GM18867 (cell line): ENCODE data around the gene RPS6KA2.

ENCODE experiments used
- ATAC-seq: cut with Tn5 transposase; IDR thresholded peaks from one replicate; pipeline ENCODE4 v1.9.1; 2021; ENCODE audit warnings: mild to moderate bottlenecking, moderate library complexity; ENCODE audit not compliant: unreplicated experiment

RPS6KA2 gene

DNA sequence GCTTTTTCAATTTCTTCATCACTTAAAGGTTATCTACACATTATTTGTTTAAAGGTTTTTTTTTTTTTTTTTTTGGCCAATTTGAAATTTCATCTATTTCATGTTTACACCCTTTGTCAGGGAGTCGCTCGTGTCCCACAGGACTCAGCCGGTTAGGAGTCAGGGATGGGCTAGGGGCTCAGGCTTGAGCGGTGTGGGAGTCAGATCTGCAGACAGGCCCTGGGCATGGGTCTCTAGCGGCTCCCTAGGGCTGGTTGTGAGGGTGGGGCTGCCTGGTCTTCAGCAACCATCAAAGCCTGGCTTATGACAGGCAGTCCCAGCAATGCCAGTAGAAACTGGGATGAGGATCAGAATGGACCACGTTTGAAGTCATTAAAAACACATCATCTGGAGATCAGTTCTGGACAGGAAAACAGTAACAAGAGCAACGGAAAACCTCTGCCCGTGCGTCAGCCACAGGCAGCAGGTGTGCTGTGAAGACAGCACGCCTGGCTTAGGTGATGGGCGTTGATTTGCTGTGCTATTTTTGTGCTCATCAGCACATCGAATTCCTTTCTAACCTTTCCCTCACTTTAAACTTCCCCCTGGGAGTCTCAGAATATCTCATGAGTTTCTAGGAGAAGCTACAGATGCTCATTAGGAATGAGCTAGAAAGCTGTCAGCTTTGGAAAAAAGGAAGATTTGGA, 153.0 kb downstream of the RPS6KA2 start:
- ATAC-seq = no peak

DNA sequence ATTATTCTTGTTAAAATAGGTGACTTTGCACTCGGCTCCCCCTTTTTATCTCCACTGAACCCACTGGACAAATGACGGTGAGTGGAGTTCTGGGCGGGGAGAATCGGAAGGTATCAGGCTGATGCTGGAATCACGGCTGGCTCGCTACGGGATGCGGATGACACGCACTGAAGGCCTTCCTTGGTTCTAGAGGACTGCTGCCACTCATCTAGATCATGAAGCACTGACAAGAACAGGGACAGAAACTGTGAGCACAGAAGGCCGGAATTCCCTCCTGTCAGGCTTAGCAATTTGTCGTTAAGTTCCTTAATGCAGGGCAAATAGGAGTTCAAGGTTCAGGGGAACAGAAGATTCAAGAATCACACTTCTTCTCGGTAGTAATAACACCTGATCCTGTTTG, 154.4 kb downstream of the RPS6KA2 start:
- ATAC-seq = no peak

DNA sequence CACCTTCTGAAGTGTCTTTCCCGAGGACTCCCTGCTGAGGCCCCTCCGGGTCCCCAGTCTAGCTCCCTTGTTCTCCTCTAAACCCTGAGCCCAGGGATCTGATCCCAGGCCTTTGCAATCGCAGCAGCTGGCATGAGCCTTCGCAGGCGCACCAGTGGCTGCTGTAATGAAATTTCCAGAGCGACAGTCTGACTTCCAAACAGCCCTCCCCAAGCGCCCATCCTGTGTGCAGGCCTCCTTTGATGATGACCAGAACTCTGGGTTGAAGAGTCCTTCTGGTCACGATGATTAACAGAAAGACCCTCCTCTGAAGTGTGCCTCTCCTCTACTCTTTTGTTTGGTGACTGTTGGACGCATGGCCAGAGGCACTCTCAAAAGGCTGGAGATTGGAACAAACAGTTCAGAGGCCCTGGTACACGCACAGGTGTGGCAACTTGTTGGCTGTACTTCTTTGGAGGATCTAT, 155.2 kb downstream of the RPS6KA2 start:
- ATAC-seq = no peak

DNA sequence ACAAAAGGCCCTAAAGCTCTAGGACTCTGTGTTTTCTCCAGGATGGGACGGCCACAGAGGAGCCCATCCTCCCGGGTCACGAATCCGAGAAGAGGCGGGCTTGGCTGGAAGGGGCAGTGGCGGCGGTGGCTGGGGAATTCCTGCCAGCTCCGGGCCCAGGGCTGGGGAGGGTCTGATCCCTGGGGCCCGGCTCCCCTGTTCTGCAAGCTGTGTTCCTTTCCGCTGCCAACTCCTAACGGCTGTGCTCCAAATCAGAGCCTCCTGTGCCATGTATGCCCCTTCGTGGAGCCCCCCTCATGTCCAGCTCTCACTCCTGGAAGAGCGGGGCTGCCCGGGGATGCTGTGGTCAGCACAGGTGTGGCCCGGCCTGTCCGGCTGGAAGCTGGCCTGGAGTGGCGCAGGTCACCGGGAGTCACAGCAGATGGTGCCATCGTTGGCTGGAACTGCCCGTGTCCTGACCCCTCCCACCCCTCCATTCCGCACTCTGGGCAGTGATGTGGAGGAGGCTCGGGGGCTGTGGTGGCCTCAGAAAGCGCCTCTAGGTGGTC, 156.1 kb downstream of the RPS6KA2 start:
- ATAC-seq = no peak

DNA sequence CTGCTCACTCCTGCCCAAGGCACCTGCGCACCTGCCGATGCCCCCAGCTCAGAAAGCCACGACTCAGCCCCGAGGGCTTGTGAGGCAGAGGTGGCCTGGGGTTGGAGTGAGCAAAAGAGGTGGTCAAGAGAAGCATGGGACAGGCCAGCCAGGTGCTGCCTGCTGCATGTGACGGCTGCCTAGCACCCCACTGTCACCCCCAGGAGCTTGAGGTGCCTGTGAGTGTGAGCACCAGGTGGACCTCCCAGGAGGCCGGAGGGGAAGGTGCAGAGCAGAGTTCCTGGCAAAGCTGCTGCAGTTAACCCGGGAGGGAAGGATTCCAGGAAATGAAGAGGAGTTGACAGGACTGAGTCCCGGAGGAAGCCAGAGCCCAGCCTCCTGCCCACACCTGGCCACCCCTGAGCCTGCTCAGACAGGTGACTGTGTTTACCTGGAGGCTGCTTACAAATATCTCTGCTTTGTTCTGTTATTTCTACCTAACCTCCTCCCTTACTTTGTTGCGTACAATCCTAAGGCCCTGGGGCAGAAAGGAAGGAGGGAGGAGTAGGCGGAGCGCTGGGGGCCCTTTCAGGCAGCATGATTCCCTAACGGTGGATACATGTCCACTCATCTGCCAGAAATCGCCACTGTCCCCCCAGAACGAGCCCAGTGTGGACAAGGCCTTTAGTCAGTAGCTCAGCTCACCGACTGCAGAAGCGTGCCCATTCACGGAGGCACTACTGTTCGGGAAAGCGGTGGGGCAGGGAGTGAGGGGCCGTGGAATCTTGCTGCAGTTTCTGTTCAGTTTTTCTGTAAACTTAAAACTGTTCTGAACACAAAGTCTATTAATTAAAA, 156.8 kb downstream of the RPS6KA2 start:
- no peak for ATAC-seq

DNA sequence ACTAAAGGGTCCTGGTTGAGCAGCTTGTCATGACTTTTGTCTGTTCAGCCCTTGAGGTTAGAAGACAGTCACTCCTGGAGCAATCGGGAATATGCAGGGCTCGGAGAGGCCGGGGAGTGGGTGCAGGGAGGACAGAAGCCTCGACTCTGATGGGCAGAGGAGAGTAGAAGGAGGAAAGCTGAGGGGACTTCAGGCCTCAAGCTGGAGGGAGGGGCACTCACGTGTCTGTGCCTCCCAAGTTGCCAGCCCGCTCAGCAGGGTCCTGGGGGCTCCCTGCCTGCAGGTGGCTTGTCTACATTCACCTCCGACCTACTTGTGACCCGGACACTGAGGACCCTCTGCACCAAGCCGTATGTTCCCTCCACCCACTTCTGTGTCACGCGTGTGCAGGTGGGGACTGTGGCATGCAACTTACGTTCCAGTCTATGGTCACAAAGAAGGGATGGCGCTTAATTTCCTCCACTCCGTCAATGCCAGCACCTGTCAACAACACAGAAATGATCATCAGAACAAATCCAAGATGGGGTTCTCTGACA, 157.6 kb downstream of the RPS6KA2 start:
- no peak for ATAC-seq

DNA sequence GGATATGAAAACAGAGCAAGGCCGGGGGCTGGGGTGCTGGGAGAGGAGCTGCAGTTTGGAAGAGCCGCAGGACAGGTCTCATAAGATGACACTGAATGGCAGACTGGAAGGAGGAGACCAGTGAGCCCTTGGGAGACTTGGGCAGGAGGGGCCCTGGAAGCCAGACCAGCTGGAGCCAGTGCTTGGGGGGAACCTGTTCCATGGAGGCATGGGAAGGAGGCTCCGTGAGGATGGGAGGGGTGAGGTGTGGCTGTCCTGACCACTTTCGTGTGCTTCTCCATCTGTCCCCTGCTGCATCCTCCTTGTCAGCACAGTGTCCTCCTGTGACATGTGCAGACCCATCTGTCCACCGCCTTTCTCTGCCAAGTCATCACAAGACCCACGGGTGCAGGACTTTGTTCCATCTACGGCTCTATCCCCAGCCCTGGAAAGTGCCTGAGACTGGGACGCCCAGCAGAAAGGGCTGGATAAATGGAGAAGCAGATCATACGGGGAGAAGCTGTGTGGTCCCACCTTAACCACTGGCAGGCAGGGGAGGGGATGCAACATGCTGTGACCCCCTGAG, 159.5 kb downstream of the RPS6KA2 start:
- no peak for ATAC-seq

DNA sequence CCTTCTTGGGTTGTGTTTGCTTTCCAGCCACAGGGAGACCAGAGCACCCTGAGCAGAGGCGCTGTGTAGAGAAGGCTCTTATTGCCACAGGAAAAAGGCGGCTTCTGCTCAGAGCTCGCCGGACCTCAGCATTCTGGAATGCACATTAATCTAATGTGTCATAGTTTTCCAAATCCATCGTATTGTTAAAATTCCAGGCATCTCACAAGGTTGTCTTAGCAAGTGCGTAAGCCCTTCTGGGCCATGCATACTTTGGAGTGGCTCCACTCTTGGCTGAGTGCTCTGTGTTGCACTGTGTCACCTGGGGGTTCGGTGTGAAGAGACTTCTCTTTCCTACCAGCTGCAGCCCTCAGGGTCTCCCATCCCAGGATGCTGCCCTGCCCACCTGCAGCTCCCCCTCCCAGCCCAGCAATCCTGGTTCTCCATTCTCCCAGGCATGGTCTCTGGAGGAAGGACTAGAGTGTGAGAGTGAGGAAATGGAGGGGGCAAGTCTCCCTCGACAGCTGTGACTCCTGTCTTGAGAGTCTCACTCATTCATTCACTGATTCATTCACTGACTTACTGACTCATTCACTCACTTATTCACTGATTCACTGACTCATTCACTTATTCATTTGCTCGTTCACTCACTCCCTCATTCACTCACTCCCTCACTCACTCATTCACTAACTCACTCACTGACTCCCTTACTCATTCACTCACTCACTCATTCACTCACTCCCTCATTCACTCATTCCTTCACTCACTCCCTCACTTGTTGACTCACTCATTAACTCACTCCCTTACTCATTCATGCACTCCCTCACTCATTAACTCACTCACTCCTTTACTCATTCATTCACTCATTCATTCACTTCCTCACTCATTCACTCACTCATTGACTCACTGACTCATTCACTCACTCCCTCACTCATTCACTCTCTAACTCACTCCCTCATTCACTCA, 160.6 kb downstream of the RPS6KA2 start:
- no peak for ATAC-seq

DNA sequence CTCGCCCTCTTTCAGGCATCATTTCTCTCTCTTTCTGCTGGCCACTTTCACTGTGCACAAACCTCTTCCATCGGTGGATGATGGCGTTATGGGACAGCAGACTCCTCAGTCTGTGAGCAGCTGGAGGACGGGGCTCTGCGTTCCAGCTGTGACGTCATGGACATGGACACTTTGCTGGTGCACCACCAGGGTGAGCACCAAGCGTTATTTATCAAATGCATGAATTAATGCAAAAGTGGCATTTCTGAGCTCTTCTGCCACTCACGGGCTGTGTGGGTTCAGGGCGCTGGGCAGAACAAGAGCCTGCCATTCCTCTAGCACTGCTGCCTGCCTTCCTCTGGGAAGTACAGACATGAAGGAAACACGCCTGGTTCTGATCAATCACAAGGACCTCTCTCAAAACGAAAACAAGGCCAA, 161.4 kb downstream of the RPS6KA2 start:
- no peak for ATAC-seq

DNA sequence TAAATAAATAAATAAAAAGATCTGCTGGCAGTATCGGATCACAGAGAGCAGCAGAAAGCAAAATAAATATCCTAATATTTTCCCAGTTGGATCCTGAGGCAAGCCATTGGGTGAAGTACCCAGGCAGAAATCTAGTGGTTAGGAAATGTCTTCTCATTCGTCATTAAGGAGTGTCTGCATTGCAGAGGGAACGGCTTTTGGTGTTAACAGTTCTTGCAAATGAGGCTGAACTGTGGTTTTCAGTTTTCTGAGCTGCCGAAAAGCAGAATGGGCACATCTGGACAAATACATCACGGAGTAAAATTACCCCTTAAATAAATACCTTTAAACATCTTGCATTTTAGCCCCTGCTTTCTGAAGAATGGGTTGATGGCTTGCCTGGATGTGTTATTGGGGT, 162.1 kb downstream of the RPS6KA2 start:
- peak; percentile 80 for ATAC-seq

DNA sequence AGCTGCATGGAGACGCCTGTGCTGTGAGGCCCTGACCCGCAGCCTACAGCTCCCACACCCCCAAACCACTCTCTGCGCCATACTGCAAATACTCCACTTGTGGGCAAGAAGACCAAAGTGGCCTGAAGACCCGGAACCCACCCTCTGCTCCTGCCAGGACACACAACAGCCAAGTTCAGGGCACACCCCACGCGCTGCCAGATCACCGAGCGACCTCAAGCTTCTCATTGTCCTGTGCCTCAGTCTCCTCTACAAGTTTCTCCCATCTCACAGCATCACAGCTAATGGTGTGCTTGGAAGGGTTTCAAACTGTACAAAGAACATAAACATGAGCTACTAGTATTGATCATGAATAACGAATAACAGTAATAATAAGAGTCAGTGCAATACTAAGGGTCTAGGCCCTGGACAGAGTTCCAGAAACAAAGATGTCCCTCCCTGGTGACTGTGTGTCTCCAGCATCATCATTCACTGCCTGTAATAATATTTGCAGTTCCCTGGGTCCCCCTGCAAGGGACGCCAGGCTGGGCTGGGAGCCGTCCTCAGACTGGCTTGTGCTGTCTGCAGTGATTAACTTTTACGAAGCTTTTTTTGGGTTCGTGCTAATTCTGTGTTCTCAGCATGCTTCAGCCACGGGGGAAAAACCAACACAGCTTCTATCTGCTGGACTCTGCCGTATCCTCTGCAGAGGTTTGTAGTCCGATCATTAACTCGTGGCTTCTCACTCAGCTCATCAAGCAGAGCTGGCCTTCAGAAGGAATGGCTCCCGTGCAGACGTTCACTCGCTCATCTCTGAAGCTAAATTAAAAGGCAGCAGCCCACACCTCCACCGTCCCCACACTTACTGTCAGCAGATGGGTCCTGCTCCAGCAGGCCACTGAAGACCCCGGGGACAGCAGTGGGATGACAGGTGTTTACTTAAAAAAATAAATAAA, 162.7 kb downstream of the RPS6KA2 start:
- no peak for ATAC-seq

DNA sequence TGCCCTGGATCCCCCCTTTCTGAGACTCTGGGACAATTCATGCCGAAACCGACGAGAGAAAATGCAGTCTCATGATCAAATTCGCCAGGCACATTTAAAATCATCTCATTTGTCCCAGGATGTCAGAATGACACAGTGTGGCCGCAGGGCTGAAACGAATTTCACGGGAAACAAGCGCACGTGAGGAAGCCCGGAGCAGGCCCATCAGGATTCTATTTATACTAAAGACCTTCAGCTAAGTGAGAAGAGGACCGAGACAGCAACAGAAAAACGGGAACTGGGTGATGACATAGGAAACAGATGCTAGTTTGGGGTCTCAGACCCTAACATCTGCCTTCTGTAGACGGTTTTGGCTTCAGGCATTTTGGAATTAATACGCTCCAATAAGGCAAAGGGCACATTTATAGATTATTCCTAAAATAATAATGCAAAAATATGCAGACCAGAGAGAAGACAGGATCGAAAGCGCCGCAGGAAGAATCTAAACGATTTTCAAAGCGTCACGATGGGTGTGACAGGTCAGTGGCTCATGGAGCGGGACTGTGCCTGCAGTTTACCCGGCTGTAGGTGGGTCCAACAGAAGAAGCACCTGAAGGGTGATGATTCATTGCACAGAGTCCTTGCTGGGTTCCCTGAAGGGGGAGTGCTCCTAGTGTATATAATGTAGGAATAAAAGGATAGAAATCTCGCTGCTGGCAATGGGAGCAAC, 163.5 kb downstream of the RPS6KA2 start:
- no peak for ATAC-seq

DNA sequence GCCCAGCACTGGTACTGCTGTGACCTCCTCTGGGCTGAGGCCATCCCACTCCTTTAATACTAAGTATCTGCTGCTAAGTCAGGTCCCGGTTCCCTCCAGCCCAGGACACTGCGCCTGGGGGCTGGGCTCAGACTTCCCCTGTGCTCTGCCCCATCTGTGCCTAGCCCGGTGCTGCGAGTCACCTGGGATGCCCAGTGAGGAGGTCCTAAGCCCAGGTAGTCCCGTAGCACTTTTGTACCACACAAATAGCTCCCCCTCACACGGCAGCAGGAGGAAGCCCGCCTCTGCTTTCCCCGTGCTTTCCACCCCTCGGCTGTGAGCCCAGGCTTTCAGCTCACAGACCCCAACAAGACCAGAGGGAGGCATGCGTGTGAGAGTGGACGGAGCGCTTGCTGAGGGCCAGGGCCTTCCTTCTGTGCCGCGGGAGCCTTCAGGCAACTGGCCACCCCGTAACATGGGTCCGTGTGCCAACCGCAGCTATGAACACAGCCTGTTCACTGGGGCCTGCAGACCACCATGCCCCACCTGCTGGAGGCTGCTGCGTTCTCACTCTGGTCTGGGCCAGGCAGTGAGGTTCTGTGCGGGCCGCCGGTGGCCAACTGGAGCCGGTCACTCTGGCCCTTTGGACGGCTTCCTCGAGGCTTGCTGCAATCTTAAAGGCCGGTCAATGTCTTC, 164.5 kb downstream of the RPS6KA2 start:
- no peak for ATAC-seq

DNA sequence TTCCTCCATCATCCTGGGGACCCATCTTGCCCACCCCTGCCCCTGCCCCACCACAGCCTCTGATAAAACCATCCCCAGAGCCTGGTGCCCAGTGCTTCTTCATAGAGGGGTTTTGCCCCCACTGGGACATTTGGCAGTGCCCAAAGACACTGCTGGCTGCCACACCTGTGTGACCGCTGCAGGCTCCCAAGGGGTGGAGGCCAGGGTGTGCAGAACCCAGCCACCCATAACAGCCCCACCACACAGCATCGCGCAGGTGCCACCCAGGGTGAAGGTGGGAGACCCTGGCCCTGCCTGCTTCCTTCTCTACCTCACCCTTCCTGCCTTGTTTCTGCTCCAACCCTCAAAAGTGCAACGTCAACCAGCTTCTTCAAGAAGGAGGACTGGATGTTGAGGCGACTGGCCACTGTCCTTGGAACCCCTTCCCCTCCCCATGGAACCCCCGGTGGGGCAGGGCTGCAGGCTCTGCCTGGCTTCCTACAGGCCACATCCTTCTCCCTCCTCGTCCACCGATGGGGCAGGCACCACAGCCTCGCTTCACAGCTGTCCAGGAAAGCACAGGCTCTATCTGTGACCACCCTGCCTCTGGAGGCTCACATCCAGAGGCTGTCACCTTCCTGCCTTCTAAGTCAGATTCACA, 165.1 kb downstream of the RPS6KA2 start:
- ATAC-seq = no peak

DNA sequence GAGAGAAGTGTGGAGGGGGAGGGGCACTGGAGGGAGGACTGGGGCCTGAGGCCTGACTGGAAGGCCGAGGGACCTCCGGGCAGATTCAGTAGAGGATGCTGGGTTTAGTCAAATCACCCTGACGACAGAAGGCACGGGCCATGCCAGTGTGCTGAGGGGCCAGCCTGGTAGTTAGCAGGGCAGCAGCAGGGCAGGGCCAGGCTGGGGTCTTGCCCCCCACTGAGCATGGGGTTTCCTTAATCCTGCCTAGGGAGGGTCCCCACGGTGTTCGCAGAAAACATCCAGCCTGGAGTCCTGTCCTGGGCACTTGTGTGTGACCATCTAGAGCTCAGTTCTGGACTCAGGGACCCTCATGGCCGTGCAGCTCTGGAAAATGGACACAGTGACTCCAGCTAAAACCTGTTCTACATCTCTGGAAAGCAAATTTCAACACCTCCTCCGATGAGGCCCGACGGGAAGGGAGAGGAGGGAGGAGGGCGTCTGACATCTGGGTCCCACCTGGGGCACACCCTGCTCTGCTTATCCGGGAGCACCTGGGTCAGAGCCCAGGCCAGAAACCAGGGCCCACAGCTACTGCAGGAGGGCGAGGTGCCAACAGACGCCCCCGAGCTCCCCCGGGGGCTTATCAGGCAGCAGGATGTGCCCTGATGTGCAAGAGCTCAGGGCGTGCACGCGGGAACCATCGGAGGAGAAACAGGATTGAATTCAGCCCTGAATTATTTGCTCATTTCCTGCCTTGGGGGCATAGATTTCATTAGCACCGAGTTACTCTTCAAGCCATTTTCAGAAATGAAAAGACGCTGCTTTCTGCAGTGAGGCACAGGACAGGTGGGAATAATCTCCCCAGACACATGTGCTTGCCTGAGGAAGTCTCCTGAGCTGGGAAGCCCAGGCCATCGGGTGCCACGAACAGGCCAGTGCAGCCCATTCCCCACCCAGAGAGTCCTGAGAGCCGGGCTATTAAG, 166.3 kb downstream of the RPS6KA2 start:
- no peak for ATAC-seq

DNA sequence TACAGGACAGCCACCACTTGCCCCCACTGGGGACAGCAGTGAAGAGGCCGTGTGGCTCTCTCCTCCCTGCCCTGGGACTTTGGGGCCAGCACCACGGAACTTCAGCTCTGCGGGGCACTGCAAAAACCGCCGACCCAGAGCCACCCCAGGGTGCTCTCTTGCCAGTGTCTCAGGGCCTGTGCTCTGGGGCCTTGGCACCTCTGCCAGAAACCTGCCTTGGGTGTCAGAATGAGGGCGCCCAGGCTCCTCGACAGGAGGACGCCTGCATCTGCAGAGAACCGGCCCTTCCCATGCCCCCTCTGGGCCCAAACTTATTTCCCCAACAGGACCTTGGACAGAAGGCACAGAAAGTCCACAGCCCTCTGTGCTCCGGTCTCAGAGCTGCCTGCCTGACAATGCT, 167.1 kb downstream of the RPS6KA2 start:
- no peak for ATAC-seq
